ENCODE data around the gene RTCA. TPM values are rescaled to one million over a fixed set of nuclear protein-coding genes. Genes with fewer than 3 reads are reported as not detected.
"Not testable (repeated sequence)": the region's sequence is repeated elsewhere in the genome, so short reads cannot be mapped to it uniquely, and the experiment has no call there.

RTCA gene
- total RNA-seq, 6 donors from 2014 or later, result 12.1 to 36.4 (median 30.3) TPM

DNA sequence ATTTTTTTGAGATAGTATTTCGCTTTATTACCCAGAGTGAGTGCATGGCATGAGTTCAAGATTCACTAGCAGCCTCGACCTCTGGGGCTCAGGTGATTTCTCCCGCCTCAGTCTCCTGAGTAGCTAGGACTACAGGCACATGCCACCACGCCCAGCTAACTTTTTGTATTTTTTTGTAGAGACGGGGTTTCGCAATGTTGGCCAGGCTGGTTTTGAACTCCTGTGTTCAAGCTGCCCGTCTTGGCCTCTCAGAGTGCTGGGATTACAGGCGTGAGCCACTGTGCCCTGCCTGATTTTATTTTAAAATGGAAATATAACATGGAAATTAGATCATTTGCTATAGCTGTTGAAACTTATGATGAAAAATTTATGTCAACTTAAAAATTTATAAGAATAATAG is 30.1 kb downstream of the RTCA start:
- H3K36me3 ChIP-seq, result peaks cover 0 to 22% (median 13%) of the 10 kb centered on the region in 4 donors
- H3K4me3 ChIP-seq, result no peak overlapping the region
- TF ChIP-seq, protein P1, sequence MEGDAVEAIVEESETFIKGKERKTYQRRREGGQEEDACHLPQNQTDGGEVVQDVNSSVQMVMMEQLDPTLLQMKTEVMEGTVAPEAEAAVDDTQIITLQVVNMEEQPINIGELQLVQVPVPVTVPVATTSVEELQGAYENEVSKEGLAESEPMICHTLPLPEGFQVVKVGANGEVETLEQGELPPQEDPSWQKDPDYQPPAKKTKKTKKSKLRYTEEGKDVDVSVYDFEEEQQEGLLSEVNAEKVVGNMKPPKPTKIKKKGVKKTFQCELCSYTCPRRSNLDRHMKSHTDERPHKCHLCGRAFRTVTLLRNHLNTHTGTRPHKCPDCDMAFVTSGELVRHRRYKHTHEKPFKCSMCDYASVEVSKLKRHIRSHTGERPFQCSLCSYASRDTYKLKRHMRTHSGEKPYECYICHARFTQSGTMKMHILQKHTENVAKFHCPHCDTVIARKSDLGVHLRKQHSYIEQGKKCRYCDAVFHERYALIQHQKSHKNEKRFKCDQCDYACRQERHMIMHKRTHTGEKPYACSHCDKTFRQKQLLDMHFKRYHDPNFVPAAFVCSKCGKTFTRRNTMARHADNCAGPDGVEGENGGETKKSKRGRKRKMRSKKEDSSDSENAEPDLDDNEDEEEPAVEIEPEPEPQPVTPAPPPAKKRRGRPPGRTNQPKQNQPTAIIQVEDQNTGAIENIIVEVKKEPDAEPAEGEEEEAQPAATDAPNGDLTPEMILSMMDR (IDR thresholded peaks at IDR 0.05), result no peak
- no peak for TF ChIP-seq POLR2AphosphoS5 (IDR thresholded peaks at IDR 0.05)
- ATAC-seq (ENCODE audit: low FRiP score in 2 of 2) (no peak), DNase-seq (no peak)
- H3K27me3 ChIP-seq, result no peaks in the 10 kb centered on the region
- H3K27ac ChIP-seq, result no peak overlapping the region
- H3K4me1 ChIP-seq, result no peaks in the 10 kb centered on the region
- H3K9me3 ChIP-seq, result no peaks in the 10 kb centered on the region
- 80 to 81% methylated on average over 8 of the region's 8 CpGs for WGBS, 2 donors

DNA sequence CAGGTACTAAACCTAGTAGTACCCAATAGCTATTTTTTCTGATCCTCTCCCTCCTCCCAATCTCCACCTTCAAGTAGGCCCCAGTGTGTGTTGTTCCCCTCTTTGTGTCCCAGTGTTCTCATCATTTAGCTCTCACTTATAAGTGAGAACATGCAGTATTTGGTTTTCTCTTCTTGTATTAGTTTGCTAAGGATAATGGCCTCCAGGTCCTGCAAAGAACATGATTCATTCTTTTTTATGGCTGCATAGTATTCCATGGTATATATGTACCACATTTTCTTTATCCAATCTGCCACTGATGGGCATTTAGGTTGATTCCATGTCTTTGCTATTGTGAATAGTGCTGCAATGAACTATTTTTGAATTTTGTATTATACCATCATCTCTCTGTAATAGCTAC is 31.0 kb downstream of the RTCA start:
- H3K4me3 ChIP-seq; H3K4me1 ChIP-seq; H3K9me3 ChIP-seq; H3K27ac ChIP-seq; DNase-seq; H3K27me3 ChIP-seq; ATAC-seq (ENCODE audit: low FRiP score in 2 of 2): not testable (repeated sequence)
- peaks cover 0 to 14% (median 6%) of the 10 kb centered on the region in 4 donors for H3K36me3 ChIP-seq

DNA sequence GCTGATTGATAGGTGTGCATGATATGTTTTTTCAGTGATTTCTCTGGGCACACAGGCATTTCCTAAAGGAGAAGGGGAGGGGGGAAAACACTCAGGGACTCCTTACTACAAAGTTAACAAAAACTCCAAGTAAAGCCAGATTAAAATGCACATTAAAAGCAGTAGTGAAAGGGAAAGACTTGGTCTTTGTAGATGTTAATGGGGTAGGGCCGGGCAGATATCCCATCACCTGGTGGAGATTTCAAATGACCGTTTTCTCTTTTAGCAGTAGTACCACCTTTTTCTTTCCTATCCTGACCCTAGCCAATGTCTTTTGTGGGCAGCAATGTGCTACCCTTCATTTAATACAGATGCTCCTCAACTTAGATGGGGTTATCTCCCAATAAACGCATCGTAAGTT is 32.5 kb downstream of the RTCA start:
- H3K27me3 ChIP-seq, result no peaks in the 10 kb centered on the region
- DNase-seq, result no peak
- H3K4me3 ChIP-seq, result no peak overlapping the region
- no peak for TF ChIP-seq POLR2AphosphoS5 (IDR thresholded peaks at IDR 0.05)
- no peak for TF ChIP-seq POLR2A (IDR thresholded peaks at IDR 0.05)
- no peak for TF ChIP-seq EP300 (IDR thresholded peaks at IDR 0.05)
- TF ChIP-seq, protein P1 (IDR thresholded peaks at IDR 0.05), result no peak
- WGBS, 2 donors, result 92 to 93% methylated on average over 4 of the region's 4 CpGs
- no peaks in the 10 kb centered on the region for H3K9me3 ChIP-seq
- no peaks in the 10 kb centered on the region for H3K4me1 ChIP-seq
- H3K27ac ChIP-seq, result no peak overlapping the region
- no peaks in the 10 kb centered on the region for H3K36me3 ChIP-seq
- no peak for ATAC-seq (ENCODE audit: low FRiP score in 2 of 2)

DNA sequence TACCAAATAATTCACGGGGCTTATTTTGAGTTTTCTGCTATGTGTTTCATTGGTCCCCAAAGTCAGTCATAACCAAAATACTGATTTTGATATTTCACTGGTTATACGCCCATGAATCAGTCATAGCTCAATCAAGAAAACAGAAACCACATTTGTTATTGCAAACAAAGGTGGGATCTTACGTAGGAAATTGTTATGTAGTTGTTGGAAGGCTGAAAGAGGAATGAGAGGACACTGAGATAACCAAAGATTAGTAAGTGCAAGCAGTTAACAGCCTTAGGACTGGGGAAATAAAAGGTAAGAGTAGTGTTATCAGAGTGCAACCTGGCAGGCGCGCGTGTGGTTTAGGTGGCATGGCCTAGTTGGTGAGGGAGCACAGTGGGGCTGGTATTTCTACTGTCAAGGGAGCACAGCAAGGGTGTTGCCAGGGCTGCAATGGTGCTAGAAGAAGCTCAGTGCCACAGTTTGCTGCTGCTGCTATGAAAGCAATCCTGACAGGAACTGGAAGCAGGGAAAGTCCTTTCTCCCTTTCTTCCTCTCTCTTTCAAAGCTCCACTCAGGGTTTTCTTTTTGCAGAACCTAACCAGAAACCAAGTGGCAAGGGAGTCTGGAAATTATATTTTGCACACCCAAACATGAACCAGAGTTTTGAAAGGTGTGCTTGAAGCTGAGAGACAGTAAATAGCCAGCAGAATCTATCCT is 33.7 kb downstream of the RTCA start:
- 83 to 86% methylated on average over 6 of the region's 6 CpGs for WGBS, 2 donors
- ATAC-seq (ENCODE audit: low FRiP score in 2 of 2) (no peak), DNase-seq (no peak)
- H3K36me3 ChIP-seq, result no peaks in the 10 kb centered on the region
- no peak for TF ChIP-seq EP300 (IDR thresholded peaks at IDR 0.05)
- TF ChIP-seq POLR2A (IDR thresholded peaks at IDR 0.05), result no peak
- TF ChIP-seq, protein P1 (IDR thresholded peaks at IDR 0.05), result no peak
- TF ChIP-seq POLR2AphosphoS5 (IDR thresholded peaks at IDR 0.05), result no peak
- no peaks in the 10 kb centered on the region for H3K4me1 ChIP-seq
- H3K4me3 ChIP-seq, result no peak overlapping the region
- H3K9me3 ChIP-seq, result no peaks in the 10 kb centered on the region
- H3K27ac ChIP-seq, result no peak overlapping the region
- H3K27me3 ChIP-seq, result no peaks in the 10 kb centered on the region

GRCh38 chr1:100300691-100301090 is 34.7 kb downstream of the RTCA start:
- DNase-seq, result no peak
- Histone ChIP-seq H3K36me3 (no peaks in the 10 kb centered on the region), H3K4me1 (no peaks in the 10 kb centered on the region), H3K27me3 (no peaks in the 10 kb centered on the region), H3K9me3 (no peaks in the 10 kb centered on the region), H3K4me3 (no peak overlapping the region), H3K27ac (no peak overlapping the region)
- no peak for ATAC-seq (ENCODE audit: low FRiP score in 2 of 2)
- TF ChIP-seq POLR2AphosphoS5 (IDR thresholded peaks at IDR 0.05) (no peak), EP300 (IDR thresholded peaks at IDR 0.05) (no peak), POLR2A (IDR thresholded peaks at IDR 0.05) (no peak)
- TF ChIP-seq, protein P1 (IDR thresholded peaks at IDR 0.05), result no peak
- WGBS, 2 donors, result 98% methylated on average over 5 of the region's 5 CpGs
